Measurements from ENCODE around the gene TRIM74.

Gene TRIM74

GRCh38 chr7:72914756-72915525 is 54.3 kb downstream of the TRIM74 start:
- peak; percentile 83 for TF ChIP-seq CTCF (IDR thresholded peaks at IDR 0.05)

Measured in LNCAP (cell line).